NCI-H2107 (cell line): ENCODE measurements around the gene ENDOV.

Experiments
- DNase-seq: peaks from one replicate; lab custom pipeline; 2025; lab: John Stamatoyannopoulos, UW

ENDOV gene

DNA sequence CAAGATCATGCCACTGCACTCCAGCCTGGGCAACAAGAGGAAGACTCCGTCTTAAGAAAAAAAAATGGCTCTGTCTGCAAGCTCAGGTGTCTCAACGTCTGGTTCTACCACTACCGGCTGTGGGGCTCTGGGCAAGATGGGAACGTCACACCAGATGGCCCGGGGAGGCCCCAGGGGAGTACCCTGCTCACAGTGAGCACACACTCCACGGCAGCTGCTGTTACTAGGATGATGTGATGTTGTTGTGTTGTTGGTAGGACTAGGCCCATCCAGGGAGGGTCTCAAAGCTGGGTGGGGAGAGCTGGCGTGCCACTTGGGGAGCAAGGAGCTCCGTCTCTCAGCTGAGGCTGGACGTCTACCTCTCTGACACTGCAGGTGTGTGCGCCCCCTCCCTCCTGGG lies 70.9 kb downstream of the ENDOV start:
- DNase-seq: no peak

DNA sequence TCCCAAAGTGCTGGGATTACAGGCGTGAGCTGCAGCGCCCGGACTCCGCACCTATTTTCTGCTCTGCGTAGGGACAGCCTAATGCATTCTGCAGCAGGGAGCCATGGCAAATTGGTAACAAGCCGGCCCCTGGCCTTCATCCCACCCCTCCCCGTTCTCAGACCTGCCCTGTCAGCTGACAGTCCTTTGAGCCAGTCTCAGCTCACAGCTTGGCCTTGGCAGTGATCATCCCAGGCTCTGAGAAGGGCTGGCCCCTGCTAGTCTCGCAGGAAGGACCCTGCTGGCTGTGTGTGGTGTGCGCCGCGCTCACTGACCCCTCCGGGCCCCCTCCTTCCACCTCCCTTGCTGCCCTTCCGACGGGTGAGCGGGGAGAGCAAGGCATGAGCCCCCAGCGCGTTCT lies 71.7 kb downstream of the ENDOV start:
- no peak for DNase-seq

DNA sequence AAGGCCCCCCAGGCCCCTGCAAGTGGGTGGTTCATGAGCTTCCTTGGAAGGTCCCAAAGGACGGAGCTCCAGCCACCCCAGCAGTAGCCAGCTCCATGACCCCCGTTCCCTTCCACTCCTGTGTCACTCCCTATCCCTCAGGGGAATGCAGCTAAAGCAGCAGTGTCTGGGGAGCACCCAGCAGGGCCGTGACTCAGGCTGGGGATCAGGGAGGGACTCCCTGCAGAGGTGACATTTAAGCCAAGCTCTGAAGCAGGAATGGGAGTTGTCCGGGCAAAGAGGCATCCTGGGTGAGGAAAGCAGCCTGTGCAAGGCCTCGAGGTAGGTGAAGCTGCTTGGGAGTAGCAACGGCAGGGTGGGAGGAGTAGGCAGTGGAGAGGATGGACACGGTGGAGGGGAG lies 72.5 kb downstream of the ENDOV start:
- DNase-seq: no peak
